Measurements from ENCODE around the gene MPPE1.
A peak's percentile ranks its signal among the peaks of the same experiment; 100 is the strongest.

The MPPE1 gene

DNA sequence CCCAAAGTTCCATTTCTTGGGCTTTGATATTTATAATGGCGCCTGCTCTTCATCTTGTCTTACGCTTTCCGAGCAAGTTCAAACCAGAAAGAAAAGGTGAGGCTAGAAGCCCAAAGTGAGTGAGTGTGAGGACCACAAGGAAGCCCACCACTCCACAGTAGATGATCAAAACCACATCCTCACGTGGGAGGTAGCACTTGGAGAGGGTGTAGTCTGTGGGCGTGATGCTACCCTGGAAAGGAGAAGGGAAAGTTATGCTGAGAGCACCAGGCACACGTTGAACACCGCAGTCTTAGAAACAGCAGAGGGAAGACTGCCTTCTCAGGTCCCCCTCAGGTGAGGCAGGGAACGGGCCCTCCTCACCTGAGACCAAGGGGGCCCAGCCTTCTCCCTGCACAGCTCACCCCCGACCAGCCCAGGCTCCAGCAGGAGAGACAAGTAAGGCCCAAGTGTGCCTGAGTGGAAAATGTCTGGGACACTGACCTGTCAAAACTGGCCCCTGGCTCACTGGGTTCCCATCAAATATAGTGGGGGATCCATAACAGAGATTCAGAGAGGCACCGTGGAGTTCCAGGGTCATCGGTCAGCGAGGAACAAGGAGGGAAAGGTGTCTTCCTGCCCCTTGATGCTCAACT, 23.6 kb downstream of the MPPE1 start:
- DNase-seq (ENCODE audit: low spot score) = no peak

DNA sequence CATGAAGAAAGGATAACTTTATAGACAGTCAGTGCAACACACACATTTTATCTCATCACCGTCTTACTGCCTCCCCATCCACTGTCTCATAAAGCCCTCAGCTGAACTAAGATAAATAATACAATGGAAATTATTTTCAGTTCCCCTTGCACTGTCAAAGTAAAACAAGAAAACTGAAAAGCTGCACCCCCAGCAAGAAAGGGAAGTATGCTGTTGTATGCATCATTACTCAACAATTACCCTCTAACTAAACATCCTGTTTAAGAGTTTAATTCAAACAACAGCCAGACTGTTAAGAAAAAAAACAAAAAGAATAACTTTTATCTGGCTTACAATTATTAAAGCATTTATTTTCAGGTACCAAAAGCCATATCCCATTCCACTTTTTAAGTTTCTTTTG, 25.0 kb downstream of the MPPE1 start:
- DNase-seq (ENCODE audit: low spot score) = no peak

DNA sequence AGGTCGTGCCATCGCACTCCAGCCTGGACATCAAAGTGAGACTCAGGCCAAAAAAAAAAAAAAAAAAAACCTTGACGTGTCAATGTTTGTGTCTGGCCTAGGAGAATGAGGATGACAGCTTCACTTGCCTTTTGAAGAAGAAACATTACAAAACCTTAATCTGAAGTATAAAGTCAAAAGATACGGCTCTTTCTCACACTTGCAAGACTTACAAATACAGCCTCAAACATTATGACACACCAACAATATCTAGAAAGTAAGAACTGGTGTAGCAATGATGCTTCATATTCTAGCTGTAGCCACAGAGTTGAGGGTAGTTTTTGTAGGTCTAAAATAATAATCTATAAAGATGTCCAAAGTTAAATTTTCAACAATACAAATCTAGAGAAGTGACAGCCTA, 25.5 kb downstream of the MPPE1 start:
- no peak for DNase-seq (ENCODE audit: low spot score)

DNA sequence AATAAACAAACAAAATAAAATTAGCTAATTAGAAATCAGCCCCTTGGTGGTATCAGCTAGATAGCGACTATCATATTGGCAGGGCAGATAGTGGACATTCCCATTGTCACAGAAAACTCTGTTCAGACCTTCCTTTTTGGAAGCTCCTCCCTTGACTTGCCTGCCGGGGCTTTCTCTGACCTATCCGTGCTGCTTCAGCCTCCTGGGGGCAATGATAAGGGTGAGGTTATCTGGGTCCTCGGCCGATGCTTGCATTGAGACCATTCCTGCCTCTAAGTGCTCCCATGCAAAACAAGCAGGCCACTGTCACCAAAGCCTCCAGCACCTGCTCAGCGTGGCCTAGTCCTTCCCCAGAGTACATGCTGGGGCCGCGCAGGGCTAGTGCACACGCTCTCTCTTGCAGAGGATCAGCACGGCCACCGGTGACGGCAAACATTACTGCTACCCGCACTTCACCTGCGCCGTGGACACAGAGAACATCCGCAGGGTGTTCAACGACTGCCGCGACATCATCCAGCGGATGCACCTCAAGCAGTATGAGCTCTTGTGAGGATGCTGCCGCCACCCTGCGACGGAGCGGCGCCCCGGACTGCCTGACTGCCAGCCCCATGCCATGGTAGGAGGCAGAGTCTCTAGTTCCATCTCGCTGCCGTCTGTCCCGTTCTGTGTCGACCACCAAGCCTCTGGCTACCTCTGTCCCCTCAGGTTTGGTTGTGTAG, 27.4 kb downstream of the MPPE1 start:
- no peak for DNase-seq (ENCODE audit: low spot score)

DNA sequence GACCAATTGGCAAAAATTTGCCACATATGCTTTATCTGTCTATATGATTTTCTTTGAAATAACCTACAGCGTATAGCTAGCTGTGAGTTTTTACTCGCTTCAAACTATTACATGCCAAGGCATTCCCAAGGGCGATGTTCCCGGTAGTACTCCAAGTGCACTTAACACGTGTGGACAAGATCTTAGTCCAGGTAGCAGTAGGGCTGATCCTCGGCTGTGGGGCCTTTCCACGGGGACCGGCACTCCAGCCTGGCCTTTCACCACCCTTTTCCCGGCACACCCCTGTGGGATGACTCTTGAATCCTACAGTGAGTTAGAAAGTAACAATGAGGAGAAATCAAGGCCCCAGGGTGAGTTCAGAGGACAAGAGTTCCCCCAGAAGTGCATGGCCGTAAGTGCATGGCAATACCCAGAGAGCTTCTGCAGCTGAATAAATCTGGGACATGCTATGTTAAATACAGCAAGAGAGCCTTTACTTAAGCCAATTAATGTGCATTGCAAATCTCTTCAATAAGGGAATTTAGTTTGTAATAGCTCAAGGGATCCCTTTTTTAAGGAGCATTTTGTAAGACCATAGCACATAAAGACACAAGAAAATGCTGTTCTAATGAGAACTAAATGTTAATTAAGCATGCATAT, 30.5 kb downstream of the MPPE1 start:
- DNase-seq (ENCODE audit: low spot score) = no peak

DNA sequence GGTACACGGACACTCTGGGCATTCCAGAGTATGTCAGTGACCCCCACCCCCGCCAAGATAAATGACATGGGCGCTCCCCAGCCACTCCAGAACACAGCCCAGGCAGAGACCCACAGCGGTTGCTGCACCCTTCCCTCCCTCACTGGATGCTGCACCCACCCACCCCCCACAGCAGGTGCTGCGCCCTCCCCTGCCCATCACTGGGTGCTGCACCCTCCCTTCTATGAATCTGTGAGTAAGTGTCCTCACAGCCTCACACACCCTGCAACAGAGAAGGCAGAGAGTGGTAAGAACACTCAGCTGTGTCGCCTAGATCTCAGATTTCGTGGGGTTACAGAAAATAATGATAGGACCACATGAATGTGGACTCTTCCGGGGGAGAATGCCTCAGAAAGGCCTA, 33.4 kb downstream of the MPPE1 start:
- no peak for DNase-seq (ENCODE audit: low spot score)

DNA sequence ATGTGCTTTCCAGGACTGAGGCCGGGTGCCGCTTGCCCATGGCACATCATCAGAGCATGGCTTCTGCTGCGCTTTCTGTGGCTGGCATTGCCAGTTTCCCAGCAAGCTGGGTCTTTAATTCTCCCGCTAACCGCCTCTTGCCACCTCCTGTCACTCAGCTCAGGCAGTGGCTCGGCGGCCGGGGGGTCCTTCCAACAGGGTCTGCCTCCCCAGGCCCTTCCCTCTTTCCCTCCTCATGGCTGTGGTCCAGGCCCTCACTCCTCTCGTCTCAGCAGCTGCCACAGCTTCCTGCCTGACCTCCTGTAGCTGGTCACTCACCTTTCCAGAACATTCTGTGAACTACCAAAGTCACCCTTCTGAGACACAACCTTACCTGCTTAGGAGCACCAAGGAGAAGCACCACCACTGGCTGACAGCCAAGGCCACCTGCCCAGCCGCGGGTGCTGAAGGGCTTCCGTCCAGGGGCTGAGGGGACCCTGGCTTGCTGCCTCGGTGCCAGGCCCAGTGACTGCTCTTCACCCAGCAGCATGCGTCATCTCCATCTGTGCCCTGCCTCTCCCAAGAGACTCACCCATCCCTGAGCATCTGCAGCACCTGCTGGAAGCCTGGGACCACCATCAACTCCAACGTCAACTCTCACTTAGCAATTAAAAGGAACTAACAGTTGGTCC, 34.3 kb downstream of the MPPE1 start:
- no peak for DNase-seq (ENCODE audit: low spot score)

DNA sequence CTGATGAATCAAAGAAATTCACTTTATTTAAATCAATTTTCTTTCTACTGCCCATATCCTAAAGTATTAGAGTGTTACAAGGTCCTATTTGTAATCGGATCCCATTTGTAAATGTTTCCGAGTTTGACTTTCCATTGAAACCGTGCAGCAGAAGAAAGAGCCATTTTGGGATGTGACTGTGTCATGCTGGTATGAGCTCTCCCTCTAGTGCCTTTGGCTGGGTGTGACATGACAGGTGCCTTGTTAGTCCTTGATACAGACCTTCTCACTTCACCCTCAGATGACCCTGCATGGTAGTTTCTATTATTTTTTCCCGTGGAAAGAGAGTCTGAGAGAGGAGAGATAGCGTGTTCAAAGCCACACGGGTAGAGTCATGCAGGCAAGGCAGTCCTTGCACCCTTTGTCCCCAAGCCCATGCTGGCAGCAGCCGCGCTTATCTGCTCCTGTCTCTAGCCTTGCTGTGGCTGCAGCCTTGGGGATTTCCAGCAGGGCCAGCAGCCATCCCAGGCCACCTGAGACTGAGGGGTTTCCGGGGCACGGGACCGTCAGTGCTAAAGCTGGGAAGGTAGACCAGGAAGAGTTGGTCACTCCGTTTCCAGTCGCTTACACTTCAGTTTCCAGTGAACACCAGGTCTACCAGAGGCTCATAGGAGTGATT, 35.5 kb downstream of the MPPE1 start:
- DNase-seq (ENCODE audit: low spot score) = peak; percentile 59

DNA sequence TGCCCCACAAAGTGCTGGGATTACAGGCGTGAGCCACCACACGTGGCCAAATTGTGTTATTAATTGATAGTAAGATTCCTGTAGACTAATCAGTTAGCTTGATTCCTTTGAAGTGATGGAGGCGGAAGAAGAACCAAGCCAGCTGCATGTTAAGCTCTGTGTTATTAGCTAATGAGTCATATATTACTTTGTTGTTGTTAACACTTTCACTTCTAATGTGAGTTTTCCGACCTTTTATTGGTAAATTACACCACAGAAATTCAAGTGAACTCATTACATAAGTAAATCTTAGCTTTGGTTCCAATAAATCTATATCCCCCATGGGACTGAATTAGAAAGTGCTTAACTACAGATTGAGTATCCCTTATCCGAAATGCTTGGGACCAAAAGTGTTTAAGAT, 36.6 kb downstream of the MPPE1 start:
- DNase-seq (ENCODE audit: low spot score) = no peak

DNA sequence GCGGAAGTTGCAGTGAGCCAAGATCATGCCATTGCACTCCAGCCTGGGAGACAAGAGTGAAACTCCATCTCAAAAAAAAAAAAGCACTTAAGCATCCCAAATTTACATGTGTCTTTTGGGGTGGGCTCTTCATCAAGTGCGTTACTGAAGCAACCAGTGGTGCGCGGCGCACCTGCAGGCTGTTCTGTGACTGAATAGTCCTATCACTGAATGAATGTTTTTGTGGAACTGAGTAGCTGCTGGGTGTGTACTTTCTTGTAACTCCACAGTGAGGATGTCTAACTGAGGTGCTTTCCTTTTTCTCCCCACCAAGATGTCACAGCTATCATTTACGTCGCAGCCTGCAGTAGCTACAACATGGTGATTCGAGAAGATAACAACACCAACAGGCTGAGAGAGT, 39.9 kb downstream of the MPPE1 start:
- DNase-seq (ENCODE audit: low spot score) = no peak

DNA sequence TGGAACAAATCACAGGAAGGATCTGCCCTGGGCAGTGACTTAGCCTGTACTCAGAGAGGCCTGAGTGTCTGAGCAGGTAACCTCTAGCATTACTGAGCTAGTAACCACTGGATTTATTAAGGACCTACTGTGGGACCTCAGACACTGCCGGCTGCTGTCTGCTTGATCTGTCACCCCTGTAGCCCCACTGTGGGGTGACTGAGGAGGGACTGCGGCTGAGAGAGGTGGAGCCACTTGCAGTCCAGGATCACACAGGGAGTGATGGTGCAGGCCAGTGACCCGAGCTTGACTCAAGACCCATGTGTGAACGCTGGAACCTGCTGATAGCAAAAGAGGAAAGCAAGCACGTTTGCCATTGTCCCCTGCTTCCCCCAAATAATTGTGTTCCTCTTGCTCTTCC, 41.4 kb downstream of the MPPE1 start:
- no peak for DNase-seq (ENCODE audit: low spot score)

DNA sequence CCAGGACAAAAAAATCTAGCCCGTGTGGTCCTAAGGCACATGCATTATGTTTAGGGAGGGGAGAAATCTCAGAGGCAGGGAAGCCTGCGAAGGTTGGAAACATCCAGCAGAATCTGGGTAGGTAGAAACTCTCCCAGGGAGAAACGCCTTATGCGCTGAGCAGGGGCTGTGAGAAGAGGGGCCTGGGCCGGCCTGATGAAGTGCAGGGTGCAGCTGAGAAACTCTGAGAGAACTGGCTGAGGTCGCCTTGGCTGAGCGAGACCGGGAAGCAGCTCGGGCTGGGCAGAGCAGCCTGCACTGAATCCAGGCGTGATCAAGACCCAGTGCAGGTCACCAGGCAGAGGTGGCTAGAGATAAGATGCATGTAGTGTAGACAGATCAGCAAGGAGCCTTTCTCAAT, 41.8 kb downstream of the MPPE1 start:
- DNase-seq (ENCODE audit: low spot score) = no peak

DNA sequence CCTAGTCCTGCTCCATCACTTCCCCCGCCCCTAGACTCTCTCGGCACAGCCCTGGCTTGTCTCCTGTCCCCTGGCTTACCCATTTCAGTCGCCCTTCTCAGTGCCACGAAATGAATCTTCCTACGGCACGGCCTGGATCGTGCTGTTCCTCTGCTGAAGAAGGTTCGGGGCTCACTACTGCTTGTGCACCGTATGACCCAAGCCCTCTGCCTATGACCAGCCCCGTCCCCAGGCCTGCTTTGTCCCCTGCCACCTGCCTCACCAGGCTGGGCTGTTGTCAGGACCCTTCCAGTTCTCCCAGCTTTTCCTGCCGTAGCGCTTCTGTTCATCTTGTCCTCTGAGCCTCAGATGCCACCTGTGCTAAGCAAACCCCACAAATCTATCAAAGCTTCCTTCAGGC, 43.0 kb downstream of the MPPE1 start:
- no peak for DNase-seq (ENCODE audit: low spot score)

DNA sequence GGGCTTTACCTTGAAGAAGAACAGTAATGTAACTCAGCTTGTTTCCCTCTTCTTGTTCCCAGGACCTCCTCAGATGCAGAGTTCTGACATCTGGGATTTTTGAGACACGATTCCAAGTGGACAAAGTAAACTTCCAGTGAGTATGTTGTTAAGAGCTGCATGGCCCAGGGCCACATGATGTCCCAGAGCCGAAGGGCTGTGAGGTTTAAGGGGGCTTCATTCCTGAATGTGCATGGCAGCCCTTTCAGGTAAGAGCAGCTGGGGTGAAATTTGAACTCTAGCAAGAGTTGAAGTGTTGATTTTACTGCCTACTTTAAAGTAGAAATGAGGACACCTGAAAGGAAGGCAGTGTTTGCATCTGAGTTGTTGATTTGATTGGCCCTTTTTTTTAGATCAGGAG, 43.6 kb downstream of the MPPE1 start:
- no peak for DNase-seq (ENCODE audit: low spot score)

DNA sequence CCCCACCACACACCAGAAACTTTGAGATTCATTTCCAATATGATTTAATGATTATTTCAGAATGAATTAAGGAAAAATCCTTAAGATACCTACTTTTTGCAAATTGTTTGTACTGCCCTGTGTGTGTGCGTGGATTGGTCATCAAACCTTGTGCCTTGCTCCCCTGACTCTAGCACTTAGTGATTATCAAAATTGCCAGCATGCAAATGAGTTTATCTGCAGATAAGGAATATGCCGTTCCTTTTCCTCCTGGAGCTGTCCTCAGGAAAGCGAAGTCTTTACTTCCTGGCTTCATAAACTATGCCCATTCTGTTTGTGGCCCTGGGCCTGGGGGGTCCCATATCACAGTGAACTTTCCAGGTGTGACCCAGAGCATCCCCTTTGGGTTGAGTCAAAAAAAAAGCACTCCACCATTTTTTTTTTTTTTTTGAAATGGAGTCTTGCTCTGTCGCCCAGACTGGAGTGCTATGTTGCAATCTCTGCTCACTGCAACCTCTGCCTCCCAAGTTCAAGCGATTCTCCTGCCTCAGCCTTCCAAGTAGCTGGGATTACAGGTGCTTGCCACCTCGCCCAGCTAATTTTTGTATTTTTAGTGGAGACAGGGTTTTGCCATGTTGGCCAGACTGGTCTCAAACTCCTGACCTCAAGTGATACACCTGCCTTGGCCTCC, 45.5 kb downstream of the MPPE1 start:
- DNase-seq (ENCODE audit: low spot score) = no peak

DNA sequence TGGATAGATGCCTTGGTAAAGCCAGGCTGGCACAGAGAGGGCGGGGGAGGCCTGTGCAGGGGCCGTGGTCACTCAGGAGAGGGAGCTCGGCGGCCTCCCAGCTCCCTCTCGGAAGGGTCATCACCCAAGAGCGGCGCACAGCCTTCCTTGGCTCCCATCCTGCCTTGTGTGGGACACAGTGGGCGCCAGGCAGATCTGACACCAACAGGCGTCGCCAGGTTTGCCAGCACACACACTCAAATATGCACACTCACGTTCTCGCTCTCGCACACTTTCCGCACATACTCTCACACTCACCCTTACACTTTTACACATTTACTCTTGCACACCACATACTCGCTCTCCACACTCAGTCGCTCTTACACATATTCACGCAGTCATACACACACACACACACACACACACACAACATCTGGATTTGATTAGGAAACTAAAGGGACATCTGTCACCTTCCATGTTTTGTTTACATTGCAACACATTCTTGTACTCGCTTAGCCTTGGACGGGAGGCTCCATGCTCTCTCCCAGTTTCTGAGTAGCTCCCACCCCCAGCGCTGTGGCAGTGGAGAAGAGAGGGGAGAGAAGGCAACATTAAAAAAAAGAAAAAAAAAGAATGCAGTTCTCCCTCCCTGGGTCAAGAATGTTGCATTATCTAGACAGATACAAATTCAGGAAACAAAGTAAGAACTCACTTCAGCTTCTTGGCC, 46.4 kb downstream of the MPPE1 start:
- no peak for DNase-seq (ENCODE audit: low spot score)

DNA sequence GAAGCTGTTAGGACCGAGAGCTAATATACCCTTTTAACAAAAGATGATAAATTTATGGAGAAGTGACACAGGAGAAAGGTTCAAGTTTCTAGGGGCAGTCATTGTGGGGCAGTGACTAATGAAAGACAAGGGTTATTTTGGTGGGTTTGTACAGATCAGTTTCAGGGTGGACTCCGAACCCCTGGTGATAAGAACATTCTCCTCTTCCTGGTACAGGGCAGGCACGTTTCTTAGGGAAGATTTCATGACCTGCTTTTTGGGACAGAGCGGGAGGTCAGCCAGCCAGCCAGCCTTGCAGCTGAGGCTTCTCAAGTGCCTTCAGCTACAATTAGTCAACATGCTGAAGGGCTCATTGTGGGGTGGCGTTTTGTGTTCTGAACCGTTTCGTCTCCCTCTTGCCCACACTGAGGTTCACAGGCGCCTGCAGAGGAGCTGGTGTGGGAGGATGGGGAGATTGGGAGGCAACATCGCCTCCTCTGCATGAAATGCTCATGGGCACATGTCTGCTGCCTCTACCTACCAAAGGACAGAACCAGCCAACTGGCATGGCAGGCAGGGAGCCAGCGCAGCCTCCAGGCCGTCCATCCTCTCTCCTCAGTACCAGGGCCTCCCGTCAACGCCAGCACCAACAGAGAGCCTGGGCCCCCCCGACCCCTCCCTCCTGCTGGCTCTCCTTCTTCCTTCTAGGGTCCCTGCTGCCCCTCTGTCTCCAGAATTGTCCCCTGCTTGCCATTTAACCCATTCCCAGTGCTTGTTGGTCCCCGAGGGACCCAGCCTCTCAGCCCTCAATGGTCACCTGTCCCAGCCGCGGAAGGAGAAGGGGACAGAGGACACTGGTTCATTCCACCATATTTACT, 47.3 kb downstream of the MPPE1 start:
- DNase-seq (ENCODE audit: low spot score) = no peak

DNA sequence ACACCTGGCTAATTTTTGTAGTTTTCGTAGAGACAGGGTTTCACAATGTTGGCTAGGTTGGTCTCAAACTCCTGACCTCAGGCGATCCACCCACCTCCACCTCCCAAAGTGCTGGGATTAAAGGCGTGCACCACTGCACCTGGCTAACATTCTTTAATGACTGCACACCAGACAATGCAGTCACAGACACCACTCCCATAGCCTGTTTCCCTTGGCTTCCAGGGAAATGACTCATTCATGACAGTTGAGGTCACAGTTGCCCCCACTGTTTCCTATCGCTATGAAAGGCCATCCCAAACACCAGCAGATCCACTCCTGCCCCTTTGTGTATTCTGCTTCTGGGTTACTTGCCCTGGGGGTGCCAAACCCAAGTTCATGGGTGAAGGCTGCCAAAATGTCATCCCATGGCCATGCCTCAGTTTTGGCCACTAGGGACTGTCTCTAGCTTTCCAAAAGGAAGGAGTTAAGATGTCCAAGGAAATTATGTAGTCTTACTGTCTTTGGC, 48.2 kb downstream of the MPPE1 start:
- no peak for DNase-seq (ENCODE audit: low spot score)

DNA sequence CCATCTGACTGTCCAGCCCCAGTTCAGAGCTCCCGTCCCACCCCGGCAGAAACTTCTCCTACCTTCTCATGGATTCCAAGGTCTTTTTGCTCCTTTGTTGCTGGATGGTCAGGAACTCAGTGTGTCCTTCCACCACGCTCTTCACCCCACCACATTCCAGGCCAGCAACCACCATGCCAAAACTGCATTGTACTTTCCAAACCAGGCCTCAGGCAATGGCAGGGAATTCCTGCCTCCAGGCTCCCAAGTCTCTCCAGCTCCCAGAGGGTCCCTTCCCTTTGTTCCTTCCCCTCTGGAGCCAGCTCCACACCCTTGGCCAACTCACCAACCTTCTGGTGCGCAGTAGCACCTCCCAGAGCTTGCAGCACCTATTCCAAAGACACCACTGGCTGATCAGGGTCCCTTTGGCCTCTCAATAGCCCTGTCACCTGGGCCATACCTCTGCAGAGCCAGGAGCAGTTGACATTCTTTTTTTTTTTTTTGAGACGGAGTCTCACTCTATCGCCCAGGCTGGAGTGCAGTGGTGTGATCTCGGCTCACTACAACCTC, 48.8 kb downstream of the MPPE1 start:
- no peak for DNase-seq (ENCODE audit: low spot score)
